Nucleus accumbens (tissue), 56 donors: ENCODE data around the gene OBI1.
A peak's percentile ranks its signal among the peaks of the same experiment; 100 is the strongest.

Experiments
- DNase-seq, 56 donors: peaks; one replicate each; lab custom pipeline; 2025; lab: John Stamatoyannopoulos, UW

OBI1 gene

GRCh38 chr13:78658630-78659449 lies at the start of gene OBI1:
OBI1 (minus strand) TSS chr13:78659155; CDS start chr13:78659120, 35 bp downstream.
- peak; percentile 21 to 96 (median 84) for DNase-seq

GRCh38 chr13:78701383-78701782 lies 42.4 kb upstream of the OBI1 start:
- DNase-seq = no peak

GRCh38 chr13:78700121-78700910 lies 41.4 kb upstream of the OBI1 start:
- DNase-seq = no peak

GRCh38 chr13:78689011-78689410 lies 30.1 kb upstream of the OBI1 start:
- DNase-seq = no peak

GRCh38 chr13:78686461-78686860 lies 27.5 kb upstream of the OBI1 start:
- no peak for DNase-seq

- no peak for DNase-seq
Measured at GRCh38 chr13:78680576-78681350, 21.8 kb upstream of the OBI1 start.

GRCh38 chr13:78680115-78680561 lies 21.2 kb upstream of the OBI1 start:
- no peak for DNase-seq

GRCh38 chr13:78679329-78679728 lies 20.4 kb upstream of the OBI1 start:
- no peak for DNase-seq

GRCh38 chr13:78675112-78675511 lies 16.2 kb upstream of the OBI1 start:
- DNase-seq = no peak

GRCh38 chr13:78674638-78675037 lies 15.7 kb upstream of the OBI1 start:
- no peak for DNase-seq

- no peak for DNase-seq
Measured at GRCh38 chr13:78662467-78662866, 3.5 kb upstream of the OBI1 start.

- no peak for DNase-seq
Measured at GRCh38 chr13:78660495-78660857, 1.5 kb upstream of the OBI1 start.

GRCh38 chr13:78659732-78660494 lies 958 bp upstream of the OBI1 start:
- DNase-seq = peak in 10 of 56 donors; percentile 1 to 7 (median 2)

- DNase-seq = peak in 1 of 56 donors; percentile 38
Measured at GRCh38 chr13:78659450-78659730, 435 bp upstream of the OBI1 start.

GRCh38 chr13:78657699-78658629 lies 991 bp downstream of the OBI1 start:
- DNase-seq = no peak

- no peak for DNase-seq
Measured at GRCh38 chr13:78655906-78656305, 3.0 kb downstream of the OBI1 start.

GRCh38 chr13:78655007-78655406 lies 3.9 kb downstream of the OBI1 start:
- no peak for DNase-seq

- DNase-seq = no peak
Measured at GRCh38 chr13:78652651-78653050, 6.3 kb downstream of the OBI1 start.

- DNase-seq = no peak
Measured at GRCh38 chr13:78650717-78651083, 8.3 kb downstream of the OBI1 start.
